ENCODE data around the gene INTS2.
"Not testable (repeated sequence)": the region's sequence is repeated elsewhere in the genome, so short reads cannot be mapped to it uniquely, and the experiment has no call there.

GRCh38 chr17:61887733-61888132, 40.0 kb downstream of the INTS2 start:
- TF ChIP-seq, protein P1, sequence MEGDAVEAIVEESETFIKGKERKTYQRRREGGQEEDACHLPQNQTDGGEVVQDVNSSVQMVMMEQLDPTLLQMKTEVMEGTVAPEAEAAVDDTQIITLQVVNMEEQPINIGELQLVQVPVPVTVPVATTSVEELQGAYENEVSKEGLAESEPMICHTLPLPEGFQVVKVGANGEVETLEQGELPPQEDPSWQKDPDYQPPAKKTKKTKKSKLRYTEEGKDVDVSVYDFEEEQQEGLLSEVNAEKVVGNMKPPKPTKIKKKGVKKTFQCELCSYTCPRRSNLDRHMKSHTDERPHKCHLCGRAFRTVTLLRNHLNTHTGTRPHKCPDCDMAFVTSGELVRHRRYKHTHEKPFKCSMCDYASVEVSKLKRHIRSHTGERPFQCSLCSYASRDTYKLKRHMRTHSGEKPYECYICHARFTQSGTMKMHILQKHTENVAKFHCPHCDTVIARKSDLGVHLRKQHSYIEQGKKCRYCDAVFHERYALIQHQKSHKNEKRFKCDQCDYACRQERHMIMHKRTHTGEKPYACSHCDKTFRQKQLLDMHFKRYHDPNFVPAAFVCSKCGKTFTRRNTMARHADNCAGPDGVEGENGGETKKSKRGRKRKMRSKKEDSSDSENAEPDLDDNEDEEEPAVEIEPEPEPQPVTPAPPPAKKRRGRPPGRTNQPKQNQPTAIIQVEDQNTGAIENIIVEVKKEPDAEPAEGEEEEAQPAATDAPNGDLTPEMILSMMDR (optimal IDR thresholded peaks at IDR 0.05 in 1 of 3, IDR thresholded peaks at IDR 0.05 in 1 of 3, conservative IDR thresholded peaks at IDR 0.05 in 1 of 3; ENCODE audit: extremely low read depth in 1 of 3, insufficient read depth in 2 of 3, low read length in 3 of 3) = not testable (repeated sequence)
- TF ChIP-seq EZH2 (IDR thresholded peaks at IDR 0.05; ENCODE audit: low read length) = not testable (repeated sequence)
